CD4-positive, alpha-beta T cell treated with Interferon alpha-2 for 1 hour (primary cell): ENCODE measurements around the gene SGPL1.
A peak's percentile ranks its signal among the peaks of the same experiment; 100 is the strongest.
"Not testable (repeated sequence)": the region's sequence is repeated elsewhere in the genome, so short reads cannot be mapped to it uniquely, and the experiment has no call there.

Source experiments
- DNase-seq, 2 donors: peaks; one replicate each; pipeline ENCODE4 v3.0.0-alpha.2; 2020 to 2022

The SGPL1 gene

DNA sequence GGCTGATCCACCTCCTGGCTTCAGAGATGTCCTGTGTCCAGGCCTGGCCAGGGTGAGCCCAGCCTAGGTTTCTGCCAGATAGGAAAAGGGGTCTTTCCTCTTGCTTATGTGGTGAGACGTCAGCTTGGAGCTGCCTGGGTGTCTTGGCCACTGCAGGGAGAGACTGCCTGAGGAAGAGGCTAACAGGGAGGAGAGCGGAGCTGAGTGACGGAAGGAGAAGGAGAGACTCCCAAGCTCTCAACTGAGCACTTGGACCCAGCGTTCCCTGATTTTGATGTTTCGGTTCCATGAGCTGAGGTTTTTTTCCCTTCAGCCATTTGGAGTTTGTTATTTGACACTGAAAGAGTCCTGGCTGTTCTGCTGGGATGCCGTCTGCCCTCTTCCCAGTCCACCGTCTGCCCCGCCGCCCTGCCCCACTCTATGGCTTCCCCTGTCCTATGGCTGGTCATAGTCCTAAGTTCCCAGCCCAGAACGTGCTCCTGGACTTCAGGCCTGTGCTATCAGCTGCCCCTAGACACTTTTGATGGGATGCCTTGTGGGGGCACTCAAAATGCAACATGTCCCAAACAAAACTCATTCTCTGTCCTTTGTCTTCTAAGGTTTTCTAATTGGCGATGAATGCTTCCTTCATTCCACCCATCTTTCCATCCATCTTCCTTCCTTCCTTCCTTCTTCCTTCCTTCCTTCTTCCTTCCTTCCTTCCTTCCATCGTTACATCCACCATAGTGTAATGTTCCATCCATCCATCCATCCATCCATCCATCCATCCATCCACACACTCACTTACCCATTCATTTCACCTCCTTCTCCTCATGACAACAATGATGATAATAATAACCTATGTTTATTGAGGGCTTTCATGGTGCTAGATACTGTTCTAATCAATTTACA lies 92.9 kb downstream of the SGPL1 start:
- DNase-seq: no peak

DNA sequence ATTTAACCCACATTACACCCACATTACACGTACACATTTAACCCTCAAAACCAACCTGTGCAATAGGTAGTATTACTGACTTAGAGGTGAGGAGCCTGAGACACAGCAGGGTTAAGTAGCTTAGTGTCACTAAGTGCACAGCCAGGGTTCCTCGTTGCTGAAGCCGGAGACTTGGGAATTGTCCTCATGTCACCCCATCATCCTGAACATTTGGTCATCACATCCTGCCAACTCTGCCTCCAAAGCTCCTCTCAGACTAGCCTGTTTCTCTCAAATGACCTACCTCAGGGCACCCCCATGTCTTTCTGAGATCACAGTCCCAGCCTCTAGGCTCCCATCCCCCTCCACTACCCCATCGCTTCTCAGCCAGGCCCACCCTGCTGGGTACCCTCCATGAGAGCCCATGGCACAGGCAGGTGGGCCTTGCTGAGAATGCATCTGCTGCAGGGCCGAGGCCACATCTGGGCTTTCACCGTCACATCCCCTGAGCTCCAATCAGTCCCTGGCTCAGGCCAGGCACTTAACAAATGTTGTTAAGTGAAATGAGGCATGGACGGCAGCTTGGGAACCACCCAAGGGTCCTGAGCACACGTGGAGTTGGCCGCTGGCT lies 93.7 kb downstream of the SGPL1 start:
- DNase-seq: no peak

DNA sequence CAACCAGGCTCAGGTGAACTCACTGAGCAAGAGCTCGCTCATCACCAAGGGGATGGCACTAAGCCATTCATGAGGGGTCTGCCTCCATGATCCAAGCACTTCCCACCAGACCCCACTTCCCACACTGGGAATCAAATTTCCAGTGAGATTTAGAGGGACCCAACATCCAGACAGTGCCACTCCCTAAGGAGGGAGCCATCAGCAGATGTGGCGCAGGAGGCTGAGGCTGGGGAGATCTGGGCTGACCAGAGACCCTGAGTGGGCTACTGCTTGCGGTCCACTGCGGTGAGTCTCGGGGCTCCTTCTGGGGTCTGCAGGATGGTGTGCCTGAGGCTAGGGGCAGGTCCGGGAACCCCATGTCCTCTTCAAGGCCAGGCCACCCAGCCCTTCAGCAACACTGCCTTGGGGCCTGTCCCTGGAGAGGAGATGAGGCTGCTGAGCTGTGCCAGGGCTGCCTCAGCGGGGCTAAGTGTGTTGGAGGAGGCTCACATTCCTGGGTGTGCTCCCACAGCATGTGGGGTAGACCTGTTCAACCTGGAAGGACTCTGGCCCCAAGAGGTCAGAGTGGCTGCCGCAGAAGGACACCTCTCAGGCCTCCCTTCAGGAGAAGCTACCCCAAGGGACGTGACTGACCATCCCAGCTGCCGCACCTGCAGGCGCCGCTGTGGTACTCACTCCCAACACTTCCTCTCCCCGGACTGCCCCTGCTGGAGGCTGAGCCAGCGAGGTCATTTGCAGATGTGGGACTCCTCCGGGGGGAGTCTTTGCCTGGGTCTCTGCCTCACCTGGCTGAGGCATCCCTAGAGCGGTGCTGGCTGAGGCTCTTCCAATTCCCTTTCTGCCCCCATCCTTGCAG lies 95.0 kb downstream of the SGPL1 start:
- DNase-seq: no peak

DNA sequence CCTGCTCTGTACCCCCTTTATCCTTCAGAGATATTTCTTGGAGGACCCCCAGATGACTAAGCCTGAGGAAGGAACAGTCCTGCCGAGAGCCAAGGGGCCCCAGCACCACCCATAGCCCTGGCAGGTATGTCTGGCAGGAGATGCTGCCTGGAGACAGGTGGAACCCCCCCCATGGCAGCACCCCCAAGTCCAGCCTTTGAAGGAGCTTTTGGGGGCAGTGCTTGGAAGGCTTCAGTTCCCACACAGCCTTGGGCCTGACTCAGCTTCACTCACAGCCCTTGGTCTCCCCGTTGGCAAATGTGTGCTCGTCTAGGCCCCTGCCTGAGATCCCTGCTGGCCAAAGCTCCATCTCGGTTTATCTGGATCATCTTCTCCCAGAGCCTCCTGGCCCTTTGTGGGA lies 95.6 kb downstream of the SGPL1 start:
- no peak for DNase-seq

DNA sequence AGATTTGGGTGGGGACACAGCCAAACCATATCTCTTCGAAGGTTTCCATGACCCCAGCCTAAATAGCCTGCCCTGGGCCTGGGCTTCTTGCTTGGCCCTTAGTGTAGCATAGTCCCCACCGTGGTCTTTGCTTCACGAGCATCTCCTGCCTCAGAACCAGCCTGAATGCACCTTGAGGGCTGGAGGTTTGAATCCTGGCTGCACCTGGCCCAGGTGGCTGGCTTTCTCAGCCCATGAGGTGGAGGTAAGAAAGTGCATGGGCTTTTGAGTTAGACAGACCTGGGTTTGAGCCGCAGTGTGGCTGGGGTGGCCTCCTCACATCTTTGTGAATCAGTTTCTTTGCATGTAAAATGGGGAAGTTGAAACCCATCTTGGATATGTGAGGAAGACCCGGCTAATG lies 96.8 kb downstream of the SGPL1 start:
- DNase-seq: no peak

DNA sequence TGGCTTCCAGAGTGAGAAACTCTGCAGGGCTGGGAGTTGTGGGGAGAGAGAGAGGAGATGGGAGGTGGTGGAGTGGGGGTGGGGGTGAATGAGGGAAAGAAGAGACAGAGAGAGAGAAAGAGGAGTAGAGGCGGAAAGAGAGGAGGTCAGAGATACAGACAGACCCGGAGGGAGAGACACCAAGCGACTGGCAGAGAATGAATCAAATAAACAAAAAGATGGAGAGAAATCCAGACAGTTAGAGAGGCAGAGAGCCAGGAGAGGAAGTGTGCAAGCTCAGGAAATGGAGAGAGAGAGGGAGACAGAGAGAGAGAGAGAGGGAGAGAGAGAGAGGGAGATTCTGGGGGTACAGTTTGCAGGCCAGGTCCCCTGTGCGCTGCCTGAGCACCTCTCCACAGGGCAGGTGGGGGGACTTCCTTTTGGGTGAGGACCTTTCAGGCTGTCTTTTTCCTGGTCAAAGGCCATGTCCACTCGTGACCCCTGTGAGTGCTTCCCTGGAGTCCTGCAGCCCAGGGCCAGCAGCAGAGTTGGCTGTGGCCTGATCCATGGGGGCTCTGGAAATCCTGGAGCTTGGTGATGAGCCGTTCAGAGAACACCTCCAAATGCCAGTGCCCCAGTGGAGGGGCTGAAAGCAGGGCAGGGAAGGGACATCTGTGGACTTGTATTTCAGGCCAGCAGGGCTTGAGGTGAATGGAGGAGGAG lies 97.6 kb downstream of the SGPL1 start:
- no peak for DNase-seq

DNA sequence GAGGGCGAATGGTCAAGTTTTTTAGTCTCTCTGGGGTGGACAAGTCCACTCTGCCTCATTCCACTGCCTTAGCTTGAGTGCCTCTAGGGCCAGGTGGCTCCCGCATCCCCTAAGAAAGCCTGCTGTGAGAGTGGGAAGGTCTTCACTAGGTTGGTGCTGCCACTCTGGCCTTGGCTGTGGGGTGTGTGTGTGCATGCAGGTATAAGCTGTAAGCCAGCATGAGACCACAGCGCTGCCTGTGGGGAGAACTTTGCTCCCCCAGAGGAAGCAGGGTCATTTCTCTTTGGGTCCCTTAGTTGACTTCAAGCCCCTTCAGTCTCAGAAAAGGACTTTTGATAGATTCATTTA lies 98.1 kb downstream of the SGPL1 start:
- no peak for DNase-seq

DNA sequence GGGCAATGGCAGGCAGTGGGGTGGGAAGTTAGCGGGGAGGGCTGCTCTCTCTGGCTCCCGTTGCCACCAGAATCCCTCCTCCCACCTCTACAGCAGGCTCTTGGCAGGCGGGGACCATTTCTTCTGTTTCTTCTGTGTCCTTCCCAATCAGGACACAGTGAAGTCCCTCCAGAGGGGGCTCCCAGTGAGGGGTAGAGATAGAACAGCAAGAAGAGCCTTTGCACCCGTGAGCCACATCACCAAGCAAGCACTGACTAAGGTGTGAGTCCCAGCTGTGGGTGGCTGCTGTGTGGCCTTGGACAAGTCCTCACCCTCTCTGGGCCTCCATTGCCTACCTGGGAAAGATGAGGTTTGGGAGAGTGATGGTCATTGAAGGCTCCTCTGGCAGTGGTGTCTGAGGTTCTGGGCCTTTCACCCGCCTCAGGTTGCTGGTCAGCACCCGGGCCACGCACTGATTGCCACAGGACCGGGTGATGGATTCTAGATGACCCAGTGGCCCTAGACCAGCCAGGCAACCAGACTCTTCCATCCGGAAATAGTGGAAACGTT lies 98.6 kb downstream of the SGPL1 start:
- DNase-seq: no peak

DNA sequence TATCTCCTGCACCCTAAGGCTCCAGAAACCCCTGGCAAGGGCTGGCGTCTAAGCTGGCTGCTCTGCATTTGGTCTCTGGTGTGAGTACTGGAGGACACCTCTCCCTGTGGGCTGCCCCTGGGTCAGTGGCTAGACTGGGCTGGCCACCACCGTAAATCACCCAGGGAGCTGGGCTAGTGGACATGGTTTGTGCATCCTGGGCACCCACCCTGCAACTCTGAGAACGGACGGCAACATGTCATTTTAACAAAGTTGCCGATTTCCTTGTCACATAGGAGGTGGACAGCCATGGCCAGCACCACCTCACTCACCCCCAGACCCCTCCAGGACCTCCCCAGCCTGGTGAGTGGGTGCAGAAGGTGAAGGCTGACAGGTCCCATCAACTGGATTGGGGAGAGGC lies 99.5 kb downstream of the SGPL1 start:
- DNase-seq: no peak

DNA sequence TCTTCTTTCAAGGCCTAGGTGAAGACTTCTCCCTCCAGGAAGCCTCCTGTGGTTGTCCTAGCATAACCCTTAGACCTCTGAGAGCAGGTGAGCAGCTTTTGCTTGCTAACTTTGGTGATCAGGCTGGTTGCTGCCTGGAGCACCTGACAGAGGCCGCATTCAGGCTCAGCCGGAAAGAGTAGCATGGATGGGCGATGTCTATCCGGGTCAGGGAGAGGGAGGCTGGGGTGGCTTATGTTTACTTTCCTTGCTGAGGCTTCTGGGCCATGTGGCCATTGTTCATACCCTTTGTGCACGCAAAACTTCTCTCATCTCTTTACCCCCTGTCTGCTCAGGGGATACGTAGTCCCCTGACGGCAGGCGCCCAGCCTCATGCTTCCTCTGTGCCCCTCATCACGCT lies 100.1 kb downstream of the SGPL1 start:
- DNase-seq: no peak

DNA sequence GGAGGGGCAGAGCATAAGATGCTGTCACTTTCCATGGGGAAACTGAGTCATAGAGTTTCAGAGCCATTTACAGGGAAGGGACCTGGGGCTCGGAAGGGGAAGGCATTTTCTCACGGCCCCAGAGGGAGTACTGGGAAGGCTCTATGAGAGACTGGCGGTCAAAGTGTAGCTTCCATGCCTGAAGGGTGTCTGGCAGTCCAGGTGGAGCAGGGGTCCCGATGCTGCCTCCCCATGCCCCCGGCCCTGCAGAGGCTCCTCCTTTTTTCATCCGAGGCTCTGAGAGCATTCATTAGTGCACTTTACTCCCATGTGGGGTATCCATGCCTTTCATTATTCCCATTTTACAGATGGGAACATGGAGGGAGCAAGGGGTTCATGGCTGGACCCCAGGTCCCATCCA lies 100.5 kb downstream of the SGPL1 start:
- no peak for DNase-seq

DNA sequence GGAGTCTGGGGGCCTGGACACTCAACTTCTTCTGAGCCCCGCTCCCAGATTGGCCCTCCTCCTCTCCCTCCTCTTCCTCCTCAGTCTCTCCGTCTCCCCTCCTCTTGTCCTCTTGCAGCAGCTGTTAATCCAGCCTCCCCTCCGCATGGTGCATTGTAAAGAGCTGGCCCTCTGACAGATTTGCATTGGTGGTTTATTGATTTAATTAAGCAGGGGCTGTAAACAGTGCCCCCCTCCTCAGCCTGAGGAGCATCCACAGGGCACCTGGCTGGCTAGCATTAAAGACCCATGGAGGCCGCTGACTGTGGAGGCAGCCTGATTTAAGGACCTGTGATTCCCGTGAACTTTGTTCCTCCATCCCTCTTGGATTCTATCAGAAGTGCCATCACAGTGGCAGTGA lies 101.5 kb downstream of the SGPL1 start:
- DNase-seq: no peak

DNA sequence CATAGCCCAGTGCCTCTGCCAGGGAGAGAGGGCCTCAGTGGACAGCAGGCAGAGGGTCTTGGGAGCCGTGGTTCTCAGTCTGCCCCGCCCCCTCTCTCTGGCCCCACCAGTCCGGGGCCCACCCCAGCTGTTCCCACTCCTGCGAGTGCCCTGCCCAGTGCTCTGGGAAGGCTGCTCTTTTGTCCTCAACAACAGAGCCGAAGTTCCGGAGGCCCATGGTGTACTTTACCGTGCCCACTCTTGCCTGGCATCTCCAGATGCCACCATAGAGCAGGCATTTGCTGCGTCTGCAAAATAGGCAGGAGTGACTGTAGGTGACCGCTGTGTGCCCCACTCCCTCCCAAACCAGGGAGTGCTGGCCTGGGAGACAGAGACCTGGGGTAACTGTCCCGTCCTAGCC lies 101.9 kb downstream of the SGPL1 start:
- no peak for DNase-seq

DNA sequence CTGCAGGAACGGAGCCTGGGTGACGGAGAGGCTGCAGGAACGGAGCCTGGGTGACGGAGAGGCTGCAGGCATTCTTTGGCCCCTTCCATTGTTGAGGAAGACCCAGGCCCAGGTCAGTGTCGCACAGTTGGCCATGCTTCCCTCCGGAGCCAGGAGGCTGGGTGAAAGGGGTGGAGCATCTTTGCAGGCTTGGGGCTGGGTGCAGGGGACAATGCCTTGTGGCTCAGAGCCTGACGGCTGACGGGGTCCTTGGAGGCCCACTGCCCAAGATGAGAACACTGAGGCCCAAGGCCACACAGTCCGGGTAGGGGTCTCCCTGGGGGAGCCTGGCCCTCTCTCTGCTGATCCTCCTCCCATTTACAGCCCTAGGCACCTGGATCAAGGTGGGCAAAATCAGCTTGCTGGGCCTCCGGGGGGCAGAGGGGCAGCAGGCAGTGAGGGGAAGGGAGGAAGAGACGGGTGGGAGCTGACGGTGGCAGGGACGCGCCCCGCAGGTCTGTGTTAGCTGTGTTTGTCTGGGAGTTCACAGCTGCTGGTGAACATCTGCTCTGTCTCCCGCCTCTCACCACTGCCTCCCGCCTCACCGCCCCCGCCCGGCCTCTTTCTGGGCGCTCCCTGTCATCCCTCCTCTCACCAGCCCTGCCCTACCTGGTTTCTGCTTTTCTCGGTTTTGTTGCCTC lies 103.2 kb downstream of the SGPL1 start:
- DNase-seq: no peak

DNA sequence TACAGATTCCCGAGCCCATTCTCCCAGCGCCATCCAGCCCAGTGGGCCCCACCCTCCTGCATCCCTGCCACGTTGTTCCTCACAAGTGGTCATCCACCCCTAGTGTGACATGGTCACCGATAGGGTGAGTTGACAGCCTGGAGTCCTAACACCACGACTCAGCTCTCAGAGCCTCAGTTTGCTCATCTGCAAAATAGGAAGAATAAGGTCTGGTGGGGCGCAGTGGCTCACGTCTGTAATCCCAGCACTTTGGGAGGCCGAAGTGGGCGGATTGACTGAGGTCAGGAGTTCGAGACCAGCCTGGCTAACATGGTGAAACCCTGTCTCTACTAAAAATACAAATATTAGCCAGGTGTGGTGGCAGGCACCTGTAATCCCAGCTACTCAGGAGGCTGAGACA lies 104.2 kb downstream of the SGPL1 start:
- DNase-seq: not testable (repeated sequence)

DNA sequence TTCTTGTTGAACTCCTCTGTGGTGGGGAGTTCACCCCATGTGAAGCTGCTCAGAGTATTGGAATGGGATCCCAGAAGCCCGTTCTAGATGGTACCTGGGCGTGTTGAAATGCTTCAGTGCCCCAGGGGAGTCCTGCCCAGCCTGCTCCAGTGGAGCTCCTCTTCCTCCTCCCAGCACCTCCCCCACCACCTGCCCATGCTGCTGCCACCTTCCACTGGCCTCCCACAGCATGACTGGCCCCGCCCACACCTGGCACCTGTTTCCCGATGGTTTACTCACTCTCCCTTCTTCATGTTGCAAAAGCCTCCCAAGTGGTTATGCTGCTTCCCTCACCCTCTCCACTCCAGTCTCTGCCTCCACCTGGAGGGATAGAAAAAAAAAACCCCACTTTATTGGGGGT lies 104.8 kb downstream of the SGPL1 start:
- DNase-seq: no peak

DNA sequence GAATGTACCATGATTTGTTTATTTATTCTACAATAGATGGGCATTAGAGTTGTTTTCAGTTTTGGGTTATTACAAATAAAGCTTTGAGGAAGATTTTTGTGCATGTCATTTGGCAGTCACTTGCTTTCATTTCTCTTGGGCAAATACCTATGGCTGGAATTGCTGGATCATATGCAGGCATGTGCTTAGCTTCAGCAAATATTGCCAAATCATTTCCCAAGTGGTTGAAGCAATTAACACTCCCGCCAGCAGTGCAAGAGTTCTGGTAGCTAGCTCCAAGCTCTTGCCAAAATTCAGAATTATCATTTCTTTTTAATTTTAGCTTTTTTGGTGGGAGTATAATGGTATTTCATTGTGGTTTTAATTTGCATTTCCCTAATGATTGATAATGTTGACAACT lies 105.5 kb downstream of the SGPL1 start:
- no peak for DNase-seq

DNA sequence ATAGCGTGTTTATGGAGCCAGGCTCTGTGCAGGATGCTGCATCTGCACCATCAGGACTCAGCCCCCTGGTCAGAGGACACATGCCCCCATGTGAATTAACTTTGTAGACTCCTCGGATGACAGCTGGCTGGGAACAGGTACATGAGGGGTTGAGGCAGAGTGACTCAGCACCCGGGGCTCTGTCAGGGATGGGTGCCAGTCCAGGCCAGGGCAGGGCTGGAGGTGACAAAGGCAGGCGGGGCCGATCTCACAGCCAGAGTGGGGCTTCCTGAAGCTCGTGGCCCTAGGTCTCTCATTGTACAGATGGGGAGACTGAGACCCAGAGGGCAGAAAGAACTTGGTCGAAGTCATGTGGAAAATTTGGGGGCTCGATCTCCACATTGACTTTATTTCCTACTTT lies 107.9 kb downstream of the SGPL1 start:
- DNase-seq: no peak

DNA sequence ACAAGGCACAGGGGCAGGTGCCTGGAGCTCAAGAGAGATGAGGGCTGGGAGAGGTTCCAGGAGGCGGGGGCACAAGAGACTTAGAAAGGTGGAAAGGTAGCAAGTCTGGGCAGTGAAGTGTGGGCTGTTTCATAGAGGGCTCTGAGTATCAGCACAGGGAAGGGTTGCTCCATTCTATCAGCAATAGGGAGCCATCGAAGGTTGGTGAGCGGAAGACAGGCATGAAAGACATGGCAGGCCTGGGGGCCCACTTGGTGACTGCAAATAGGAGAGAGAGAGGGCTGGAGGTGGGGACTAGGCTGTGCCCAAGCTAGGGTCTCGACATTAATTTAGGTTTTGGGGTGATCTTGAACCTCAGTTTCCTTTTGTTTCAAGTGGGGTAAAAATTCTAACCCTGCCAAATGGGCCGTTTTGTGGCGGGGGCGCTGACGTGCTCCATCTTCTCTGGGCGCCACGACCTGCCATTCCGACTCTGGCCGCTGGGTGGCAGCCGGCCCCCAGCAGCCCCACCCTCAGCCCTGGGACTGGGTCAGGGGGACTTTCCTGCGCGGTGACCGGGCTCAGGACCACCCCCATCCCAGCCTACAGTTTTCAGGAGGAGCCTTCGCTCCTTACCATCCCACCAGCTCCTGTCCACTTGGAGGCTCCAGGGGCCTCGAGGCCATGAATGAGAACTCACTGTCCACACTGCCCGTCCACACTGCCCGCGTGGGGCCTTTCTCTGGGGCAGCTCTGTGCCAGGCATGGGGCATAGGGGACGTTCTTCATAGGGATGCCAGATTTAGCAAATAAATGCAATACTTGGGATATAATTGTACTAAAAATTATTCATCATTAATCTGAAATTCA lies 109.9 kb downstream of the SGPL1 start:
- peak; percentile 18 to 44 for DNase-seq

DNA sequence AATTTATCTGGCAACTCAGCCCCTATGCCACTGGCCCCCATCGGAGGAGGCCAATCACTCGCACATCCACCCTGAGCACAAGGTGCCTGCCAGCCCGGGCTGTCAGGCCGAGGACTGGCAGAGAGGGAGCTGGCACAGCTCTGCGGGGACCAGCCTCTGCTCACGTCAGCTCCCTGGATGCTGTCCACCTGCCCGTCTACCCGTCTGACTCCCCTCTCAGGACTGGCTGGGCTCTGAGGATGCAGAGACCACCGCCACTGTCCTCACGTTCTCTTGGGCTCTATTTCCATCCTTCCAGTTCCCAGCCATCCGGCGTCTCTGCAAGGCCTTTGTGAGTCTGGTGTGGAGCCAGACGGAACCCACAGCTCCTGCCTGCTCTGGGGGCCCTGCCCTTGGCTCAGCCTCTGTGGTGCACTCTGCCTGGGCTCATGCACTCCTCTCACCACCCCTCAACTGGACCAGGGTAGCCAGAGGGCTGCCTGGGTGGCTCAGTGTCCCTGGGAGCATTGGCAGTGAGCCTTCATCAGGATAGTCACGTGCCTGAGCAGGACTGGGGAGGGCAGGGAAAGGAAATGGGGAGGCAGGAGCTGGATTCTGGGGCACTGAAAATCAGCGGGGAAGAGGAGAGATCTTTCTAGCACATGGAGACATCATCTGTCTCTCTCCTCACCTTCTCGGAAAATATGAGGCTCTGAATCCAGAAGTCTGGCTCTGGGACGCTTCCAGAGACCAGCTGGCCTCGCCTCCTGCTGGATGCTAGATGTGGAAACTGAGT lies 110.7 kb downstream of the SGPL1 start:
- no peak for DNase-seq
